Stimulated activated CD4-positive, alpha-beta T cell treated with anti-CD3 and anti-CD28 coated beads, Interleukin-12 subunit alpha, Interleukin-12 subunit beta, amount 100 ng/mL, for 24 hours (primary cell): Measurements from ENCODE around the gene HOXB3.
A peak's percentile ranks its signal among the peaks of the same experiment; 100 is the strongest.

ENCODE experiments used
- DNase-seq, 2 experiments: peaks; one replicate each; pipeline ENCODE4 v3.0.0-alpha.2; 2020; ENCODE audit warnings: low read depth in 2 of 2

Gene HOXB3

DNA sequence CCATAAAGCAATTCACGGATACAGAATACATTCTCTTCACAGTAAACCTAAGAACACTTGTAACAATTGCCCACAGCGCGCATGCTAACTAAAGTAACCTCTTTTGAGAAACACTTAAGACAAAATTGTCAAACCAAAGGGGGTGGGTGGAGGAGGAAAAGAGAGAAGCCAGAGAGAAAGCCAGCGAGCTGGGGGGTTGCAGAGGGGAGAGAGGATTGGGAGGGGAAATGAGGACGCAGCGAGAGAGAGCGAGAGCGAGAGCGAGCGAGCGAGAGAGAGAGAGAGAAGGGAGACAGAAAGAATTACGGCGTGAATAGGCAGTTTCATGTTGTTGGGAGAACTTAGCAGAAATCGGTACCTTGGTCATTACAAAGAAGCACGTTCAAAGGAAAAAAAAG lies 22.4 kb upstream of the HOXB3 start:
- no peak for DNase-seq

DNA sequence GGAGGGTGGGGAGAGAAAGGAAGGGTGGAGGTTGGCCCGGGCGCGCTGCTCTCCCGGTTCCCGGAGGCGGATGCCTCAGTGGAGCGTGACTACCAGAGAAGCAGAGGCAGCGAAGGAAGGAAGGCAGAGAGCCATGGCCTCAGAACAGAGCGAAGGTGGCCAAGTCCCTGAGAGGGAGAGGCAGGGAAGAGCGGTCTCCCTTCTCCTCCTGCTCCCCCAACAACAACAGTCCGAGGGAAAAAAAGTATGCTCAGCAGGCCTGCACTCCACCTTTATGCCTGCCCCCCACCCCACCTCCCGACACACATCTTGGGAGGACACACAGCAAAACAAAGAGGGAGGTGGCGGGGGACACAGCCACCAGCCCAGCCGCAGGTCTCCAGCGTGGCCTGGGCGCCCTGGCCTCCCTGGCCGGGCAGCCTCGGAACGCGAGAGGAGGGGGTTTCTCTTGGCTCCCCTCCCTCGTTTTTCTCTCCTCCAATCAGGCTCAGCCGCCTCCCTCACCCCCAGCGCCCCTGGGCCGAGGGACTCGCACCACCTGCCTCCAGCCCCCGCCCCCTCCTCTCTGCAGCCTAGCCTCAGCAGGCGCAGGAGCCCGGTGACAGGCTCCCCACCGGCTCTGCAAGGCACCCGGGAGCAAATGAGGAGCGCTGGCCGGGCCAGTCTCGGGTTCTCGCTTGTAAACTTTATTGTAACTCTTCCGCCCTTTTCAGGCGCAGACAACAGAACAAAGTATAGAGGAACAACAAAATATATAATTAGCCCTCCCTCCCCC lies 21.8 kb upstream of the HOXB3 start:
- DNase-seq: no peak

DNA sequence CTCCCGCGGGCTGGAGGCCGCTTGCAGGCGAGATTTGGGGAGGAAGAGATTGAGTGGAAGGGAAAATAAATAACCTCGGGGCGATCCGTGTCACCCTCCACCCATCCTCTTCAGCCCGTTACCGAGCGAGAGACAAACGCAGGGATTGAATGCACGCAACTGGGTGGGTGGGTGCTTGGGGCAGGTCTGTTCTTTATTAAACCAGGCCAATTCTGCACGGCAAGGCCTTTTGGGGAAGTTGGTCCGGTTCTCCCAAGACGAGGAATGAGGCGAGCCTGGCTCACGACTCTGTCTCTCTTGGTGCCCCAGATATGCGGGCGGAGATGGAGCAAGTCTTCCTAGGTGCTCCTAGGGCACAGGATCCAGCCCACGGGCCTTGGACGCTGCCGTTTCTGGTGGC lies 21.2 kb upstream of the HOXB3 start:
- no peak for DNase-seq

DNA sequence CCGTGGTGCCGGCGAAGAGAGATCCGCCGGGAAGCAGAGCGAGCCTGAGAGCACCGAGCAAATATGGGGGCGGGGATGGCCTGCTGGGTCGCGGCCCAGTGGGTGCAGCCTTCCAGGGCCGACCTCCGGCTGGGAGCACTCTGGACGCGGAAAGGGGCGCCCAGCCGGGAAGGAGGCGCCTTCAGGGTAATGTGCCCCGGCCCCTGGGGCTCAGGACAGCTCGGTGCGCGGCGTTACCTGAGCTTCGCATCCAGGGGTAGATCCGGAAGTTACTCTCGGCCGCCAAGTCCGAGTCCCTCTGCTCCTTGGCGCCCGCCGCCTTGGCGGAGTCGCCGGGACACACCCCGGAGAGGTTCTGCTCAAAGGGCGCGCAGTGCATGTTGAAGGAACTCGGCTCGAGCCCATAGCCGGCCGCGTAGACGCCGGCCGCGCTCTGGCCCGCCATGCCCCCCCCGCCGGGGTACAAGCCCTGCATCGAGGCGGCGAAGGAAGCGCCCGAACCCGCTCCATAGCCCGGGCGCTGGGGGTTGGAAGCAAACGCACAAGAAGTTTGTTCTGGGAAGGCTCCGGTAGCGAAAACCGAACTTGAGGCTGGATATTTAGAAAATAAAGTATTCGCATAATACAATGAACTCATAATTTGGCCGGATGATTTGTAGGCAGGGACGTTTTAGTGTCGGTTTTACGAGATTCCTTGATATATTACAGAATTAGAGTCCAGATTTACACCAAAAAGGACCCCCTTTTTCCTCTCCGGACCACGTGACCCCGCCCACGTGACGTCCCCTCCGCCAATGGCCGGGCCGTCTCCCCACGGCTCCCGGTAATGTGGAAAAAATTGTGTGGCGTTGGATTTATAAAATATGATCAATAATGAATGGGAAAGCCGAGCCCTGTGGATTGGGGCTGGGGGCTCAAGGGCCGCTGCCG lies 20.5 kb upstream of the HOXB3 start, which contains the start of gene HOXB7:
Gene HOXB7, minus strand, starts transcription at position 736 of the 930 bp plus-strand sequence. Its CDS starts 99 bp downstream, at position 637.
- DNase-seq: peak in 1 of 2 experiments; percentile 74

DNA sequence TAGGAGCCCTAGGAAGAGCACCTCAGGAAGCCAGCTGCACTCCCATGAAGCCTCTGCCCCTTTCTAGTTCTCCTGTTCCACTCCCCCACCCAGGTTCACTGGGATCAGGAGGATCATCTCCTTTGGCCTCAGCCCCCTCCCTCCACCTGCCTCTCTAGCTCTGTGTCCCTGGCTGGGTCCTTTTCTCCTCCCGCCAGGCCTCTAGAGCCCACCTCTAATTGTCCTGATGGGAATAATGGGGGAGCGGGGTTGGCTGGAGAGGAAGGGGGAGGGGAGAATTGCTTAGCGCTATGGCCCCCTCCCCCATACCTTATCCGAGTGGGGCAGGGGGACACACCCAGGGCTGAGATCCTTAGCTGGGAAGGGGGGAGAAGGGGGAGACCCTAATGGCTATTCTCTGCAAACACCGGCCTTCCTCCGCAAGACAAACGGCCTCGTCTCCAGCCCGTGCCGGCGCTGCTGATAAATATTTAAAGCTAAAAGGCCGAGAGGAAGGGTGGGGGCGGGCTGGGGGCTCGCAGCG lies 19.8 kb upstream of the HOXB3 start:
- DNase-seq: no peak

DNA sequence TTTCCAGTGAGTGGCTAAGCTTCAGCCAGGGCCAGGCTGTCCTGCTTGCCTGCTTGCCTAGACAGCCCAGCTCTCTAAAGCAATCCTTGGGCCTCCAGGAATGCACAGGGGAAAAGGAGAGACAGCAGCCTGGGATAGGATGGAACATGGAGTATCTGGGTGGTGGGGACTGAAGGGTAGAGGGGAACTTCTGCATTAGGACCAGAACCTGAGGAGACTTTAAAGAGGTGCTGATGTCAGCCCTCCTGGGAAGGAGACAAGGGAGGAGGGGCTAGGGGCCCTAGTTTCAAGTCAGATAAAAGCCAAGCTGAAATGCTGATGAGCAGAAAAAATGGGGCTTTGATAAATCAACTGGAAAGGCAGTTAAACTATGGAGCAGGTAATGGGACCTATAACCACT lies 19.0 kb upstream of the HOXB3 start:
- DNase-seq: no peak

DNA sequence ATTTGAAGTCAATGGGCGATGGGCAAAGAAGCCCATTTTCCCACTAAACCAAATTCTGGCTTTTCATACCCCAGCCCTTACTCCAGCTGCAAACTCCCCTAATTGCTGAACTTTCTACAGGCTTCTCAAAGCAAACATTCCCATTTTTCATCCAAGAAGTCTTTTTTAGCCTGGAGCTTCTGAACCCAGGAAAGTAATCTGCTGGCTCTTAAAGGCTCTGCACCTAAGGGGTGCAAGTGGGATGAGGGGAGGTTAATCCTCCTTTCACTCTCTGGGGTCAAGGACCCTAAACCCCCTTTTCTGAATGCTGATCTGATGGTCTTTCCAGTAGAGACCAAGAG lies 18.4 kb upstream of the HOXB3 start:
- DNase-seq: no peak

DNA sequence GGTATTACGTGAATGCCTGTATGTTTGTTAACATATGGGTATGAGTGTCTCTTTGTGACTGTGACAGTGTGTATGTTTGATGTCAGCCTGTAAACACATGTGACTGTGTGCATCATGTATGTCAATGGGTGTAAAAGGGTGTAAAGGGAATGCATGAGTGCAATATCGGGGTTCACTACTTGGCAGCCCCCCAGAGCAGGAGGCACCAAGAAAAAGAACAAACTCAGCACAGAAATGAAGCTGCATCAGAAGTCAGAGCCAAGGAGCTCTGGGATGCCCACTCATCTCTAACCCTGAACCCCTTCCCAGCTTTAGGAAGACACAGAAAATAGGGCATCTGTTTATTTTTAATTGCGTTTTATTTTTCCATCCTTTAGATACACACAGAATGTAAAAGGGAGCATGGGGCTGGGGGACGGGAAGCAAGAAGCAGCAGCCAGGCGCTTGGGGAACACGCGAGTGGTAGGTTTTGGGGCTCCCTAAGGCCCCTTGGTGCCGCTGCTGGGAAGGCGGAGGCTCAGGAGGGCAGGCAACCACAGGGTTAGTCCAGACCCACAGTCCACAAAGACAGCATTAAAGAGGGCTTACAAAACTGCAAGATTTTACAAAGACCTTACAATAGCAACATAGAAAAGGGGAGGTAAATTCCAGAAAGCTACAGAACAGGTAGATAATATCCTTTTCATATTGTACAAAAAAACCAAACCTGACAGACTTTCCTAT lies 17.0 kb upstream of the HOXB3 start:
- DNase-seq: no peak

DNA sequence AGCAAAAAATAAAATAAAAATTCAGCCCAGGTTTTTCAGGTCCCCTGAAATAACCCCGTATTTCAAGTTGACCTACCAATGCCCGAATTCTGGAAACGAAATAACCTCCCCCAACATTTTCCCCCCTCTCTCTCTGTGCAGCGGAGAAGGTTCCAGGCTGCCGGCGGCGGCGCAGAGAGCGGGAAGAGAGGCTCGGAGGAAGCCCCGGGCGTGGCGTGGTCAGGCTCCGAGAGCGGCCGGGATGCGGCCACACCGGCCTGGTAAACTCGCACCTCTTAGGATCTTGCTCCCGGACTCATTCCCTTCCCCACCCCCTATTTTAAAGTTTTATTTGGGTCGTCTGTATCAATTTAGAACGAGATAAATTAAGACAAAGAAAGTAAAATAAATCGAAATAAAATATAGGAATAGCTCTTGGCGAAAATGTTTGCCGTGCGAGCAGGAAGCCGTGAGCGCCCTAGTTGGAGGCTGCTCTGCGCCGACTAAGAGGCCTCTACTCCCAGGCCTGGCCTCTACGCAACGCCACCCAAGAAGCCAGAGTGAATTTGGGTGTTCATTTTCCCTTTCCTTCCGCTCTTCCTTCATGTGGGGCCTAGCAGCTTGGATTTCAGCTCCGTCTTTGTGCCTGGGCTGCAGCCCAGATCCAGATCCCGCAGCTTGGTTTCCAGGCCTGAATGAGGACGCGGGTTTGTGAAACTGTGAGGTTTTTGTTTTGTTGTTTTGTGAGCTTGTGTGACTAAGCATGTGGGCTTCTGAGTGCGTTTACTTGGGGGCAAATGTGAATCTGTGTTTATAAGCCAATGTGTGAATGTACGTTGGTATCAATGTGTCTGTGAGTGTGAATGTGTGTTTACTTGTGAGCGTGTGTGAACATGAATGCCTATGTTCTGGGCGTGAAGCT lies 16.2 kb upstream of the HOXB3 start:
- DNase-seq: no peak

DNA sequence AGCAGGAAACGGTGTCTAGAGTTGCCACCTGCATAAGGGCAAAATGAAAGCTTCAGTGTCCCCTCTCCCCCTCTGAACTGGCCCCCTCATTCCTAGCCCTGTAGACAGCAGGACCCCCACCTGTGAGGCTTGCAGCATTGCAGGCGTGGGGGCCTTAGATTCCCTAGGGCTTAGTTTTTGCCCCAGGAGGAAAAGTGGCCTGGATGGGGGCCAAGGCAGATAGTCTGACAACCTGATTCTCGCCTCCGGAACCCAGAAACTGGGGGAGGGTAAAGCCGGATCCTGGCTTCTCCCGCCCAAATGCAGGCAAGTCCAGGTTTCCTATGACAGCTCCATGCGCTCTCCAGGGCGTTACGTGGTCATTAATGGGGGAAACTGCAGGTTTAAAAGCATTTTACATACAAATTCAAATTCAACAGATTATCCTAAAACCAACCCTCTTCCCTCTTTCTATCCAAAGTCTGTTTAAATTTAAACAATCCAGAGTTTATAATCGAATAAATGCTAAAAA lies 15.4 kb upstream of the HOXB3 start:
- no peak for DNase-seq

DNA sequence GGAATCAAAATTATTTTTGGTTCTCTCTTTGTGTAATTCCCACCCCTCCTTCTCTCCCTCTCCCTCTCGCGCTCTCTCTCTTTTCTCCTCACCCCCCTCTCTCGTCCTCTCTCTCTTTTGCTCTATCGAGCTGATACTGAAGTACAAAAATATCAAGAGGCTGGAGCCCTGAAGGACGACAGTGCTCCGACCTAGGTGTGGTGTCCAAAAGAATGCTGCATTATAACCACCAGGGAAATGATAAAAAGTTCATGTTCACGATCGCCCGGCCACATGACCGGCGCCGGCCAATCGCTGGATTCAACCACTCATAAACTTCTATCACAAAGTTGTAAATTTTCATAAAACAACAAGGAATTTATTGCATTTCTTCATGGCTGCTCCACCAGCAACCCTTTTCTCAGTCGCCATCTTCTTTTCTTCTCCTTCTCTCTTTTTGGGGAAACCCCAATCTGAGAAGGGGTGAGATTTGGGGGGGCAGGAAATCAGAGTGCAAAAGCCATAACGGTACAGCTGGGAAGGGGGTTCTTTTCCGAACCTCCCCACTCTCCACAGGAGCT lies 14.8 kb upstream of the HOXB3 start, which contains the start of gene HOXB6:
Gene HOXB6, minus strand, starts transcription at position 217 of the 560 bp plus-strand sequence. CDS start 6,836 bp downstream, outside the sequence.
- DNase-seq: no peak

DNA sequence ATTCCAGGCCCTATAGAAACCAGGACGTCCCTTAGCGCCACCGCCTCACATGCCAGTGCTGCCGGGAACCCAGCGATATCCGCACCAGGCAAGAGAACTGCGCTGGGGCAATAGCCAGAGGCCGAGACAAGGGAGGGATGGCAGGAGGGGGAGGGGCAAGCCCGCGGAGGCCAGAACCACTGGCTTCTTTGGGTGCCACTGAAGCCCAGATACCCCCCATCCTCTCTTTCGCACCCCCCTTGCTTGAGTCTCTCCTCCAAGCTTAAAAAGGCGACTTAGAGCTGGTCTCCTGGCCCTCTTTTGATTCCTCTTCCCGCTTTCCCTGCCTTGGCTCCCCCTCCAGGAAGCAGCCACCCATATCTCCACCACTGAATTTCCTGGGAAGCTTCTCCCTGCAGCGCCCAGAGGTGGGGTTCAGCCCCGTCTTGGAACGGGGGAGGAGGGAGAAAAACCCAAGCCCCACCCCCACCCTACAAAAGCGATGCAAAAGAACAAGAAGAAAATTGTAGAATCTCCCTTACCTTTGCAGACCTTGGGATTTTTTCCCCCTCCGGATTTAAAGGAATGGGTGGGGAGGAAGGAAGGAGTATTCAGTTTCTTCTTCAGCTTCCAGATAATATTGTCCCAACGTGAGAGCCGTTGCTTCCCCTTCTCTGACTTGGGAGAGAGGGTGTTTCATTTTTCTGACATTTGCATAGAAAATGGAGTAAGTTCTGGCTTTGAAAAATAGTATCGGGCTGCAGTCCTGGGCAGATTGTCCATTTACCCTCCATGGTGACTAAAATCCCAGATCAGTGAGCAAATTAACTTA lies 14.1 kb upstream of the HOXB3 start:
- no peak for DNase-seq

DNA sequence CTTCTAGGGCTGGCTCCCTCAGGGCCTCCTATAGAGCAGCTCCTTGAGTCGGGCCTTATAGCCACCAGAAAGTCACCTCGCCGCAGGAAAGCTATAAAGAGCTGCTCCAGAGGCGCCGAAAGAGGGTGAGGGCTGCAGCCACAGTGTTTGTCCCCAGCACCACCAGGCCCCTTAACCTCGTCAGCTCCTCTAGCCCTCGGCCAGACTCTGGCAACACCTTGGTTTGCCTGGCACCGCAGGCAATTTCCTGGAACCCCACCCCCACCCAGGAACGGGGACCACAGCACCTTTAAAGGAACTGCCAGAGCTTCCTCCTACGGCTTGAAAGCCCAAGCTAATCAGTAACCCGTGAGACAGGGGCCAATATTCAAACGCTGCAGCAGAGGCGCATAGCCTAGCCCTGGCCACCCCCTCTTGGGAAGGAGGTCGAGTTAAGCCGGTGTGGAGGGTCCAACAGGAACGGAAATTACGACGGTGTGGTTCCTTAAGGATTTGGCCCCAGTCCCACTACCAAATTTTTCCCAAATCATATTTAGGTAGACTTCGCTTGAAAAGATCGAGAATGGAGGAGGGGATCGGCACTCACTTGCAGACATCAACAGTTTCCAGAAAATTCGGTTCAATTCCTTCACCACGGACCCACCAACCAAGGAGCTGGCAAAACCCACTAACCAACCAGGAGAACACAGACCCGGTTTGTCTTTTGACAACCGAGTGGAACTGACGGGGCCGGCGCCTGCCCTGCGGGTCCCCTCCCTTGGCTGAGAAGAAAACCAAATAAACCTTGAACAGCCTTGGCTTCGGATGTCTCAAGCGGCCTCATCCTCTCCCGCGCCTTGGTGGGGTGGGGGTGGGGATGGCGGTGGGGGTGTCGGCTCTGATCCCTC lies 11.7 kb upstream of the HOXB3 start:
- no peak for DNase-seq

DNA sequence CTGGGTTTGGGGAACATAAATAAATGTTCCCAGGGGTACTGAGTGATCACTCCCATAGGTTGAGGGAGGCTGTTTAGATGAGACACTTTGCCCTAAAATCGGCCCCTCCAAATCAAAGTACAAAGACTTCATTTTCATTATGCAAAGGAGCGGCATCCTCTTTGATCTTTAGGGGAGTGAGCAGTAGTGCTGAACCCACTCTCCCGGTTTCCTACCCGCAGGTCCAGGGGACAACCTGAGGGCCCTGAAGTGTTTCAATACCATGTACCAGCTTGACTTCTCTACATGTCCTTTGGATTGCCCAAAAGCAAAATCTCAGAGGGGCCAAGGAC lies 11.1 kb upstream of the HOXB3 start:
- DNase-seq: no peak

DNA sequence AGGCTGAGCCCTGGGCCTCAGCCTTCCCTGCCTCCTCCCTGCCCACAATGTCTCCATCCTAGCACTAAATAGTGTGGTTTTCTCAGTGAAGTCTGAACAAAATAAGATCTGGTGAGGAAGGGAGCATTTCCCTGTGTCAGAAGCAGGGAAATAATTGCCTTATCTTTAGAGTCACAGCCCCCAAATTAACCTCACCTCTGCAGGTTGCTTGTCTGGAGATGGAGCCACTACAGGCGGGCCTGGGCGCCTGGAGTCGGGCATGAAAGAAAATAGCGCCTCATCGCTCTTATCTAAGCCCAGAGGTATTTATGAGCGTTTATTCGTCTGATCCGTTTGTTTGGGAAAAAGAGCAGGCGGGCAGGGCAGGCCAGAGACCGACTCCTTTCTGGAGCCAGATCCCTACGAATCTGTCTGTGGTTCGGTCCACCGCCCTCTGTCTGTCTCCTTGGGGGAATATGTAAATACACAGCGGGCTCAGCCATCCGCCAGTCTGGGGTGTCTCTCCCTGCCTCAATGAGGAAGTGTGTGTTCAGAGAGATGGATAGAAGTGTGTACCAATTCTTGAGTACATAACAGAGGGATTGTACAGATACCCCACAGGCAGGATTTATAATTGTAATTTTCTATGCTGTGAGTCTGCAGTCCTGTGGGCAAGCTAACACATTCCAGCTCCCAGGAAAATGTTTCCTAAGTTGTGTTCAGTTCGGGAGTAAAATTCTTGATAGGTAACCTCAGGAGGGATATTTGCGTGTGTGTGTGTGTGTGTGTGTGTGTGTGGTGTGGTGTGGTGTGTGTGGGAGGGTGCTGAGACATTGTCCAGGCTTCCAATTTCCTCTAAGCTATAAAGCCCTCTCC lies 10.4 kb upstream of the HOXB3 start:
- DNase-seq: no peak

DNA sequence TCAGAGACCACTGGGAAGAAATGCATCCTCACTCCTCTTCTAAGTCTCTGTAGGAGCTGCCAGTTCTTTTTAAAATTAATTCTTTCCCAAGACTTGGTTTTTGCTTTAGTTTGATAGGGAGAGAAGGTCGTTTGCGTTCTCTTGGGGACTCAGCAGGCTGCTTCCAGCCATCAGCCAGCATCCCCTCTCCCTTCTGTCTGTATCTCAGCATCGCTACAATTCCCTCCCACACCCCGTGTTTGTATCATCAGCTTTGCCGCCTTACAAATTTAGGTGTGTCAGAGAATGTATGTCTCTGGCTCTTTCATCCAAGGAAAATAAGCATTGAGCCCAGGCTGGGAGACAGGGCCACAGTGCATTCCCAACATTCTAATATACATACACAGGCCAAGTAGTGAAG lies 9.3 kb upstream of the HOXB3 start:
- DNase-seq: no peak

DNA sequence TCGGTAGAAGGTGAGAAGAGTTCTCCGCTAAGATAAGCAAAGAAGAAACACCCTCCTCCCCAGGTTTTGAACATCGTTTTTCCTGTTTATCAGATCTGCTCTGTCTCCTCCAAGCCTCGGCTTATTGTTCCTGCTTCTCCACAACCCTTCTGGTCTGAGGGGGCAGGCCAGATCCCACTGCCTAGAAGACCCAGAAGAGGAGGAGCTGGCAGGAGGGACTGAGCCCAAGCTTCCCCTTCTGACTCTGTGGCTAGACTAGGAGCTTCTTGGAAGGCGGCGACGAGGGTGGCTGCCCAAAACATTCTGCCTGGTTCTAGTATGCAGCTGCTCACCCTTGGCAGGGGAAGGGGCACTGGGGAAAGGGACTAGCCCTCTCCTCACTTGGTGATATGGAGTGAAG lies 8.7 kb upstream of the HOXB3 start:
- DNase-seq: no peak
